GM21390 (cell line): ENCODE data around the gene FHIT.
"Not testable (repeated sequence)": the region's sequence is repeated elsewhere in the genome, so short reads cannot be mapped to it uniquely, and the experiment has no call there.

Experiments
- ATAC-seq: cut with Tn5 transposase; IDR thresholded peaks from one replicate; pipeline ENCODE4 v1.9.1; 2021; ENCODE audit not compliant: unreplicated experiment

The FHIT gene

GRCh38 chr3:60742606-60743145, 508.6 kb downstream of the FHIT start:
- ATAC-seq = no peak

DNA sequence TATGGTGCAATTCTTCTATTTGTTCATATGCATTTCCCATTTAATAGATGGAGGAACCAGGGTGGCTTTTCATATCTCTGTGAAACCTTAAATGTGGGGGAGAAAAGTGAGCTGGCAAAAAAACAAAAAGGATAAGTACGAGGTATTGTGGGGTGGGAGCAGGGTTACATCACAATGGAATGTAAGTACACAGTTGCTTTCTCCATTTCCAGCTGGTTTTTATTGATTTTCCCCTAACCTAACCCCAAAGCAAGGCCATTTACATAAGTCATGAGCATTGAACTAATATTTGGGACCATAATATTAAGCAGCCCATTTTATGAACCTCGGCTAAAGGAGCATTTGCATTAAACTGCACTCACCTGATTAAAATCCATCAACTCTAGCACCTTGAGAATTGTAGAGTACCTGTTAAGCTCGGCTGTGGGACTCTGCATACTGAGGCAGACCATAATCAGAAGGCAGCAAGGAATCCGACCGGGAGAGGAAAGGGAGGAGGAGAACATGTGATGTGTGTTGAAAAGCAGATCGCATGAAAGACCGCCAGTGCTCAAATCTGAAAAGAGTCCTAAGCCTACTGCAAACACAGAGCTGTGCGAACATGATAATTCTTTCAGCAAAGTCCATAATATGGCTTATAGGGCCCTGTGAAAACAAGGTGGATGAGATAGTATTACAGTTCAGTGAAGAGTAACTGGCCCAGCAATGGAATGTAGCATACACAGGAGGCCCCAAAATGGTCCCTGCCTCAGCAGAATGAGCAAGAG, 513.4 kb downstream of the FHIT start:
- no peak for ATAC-seq

- ATAC-seq = no peak
Observed at GRCh38 chr3:60730371-60730770, 520.9 kb downstream of the FHIT start.

- ATAC-seq = no peak
Observed at GRCh38 chr3:60729056-60729455, 522.2 kb downstream of the FHIT start.

DNA sequence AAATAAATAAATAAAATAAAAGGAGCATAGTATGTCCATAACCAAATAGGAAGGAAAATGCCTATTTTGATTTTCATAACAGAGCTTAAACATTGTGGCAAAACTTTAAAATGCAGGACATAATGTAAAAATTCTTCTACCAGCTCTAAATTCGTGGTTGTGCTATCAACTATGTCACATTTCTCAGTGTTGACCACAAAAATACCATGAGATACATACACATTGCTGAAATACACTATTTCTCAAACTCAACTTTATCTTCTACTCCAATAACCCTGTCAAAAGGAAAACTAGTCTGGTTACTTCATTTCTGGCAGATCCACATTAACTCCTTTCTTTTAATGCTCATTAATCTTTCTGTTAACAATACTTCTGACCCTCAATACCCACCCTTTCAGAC, 523.2 kb downstream of the FHIT start:
- no peak for ATAC-seq

- ATAC-seq = no peak
Observed at GRCh38 chr3:60720736-60721135, 530.5 kb downstream of the FHIT start.

- no peak for ATAC-seq
Observed at GRCh38 chr3:60716573-60716972, 534.7 kb downstream of the FHIT start.

DNA sequence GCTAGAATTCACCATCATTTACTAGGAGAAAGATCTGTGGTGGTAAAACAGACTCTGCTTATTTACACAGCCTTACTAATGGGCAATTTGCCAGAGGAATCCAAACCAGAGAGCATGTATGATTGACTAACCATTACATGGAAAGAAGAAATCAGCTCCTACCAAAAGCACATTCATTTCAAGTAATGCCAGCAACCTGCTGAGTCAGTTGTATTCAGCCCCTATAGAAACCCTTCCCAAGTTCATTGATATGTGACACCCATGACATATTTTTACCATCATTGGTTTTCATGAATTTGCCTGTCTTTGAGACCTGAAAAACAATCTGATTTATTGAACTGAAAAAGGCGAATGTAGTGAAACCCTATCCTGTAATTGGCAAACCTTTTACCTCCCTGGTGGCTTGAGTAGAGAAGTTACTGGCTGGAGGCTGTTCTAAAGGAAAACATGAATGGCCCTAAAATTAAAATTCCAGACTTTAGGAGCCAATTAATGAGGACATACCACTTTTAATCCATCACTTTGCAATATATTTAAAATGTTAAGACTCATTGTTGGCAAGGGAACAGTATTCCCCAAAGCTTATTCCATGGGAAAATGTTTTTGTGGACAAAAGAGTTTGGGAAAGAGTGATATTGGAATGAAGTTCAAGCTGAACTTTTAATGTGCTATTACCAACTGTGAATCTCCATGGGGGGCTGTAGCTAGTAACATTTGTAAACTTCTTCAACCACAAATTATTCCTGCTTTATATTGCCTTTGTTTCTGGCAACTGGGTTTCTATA, 542.9 kb downstream of the FHIT start:
- ATAC-seq = no peak

GRCh38 chr3:60707452-60708020, 543.7 kb downstream of the FHIT start:
- no peak for ATAC-seq

DNA sequence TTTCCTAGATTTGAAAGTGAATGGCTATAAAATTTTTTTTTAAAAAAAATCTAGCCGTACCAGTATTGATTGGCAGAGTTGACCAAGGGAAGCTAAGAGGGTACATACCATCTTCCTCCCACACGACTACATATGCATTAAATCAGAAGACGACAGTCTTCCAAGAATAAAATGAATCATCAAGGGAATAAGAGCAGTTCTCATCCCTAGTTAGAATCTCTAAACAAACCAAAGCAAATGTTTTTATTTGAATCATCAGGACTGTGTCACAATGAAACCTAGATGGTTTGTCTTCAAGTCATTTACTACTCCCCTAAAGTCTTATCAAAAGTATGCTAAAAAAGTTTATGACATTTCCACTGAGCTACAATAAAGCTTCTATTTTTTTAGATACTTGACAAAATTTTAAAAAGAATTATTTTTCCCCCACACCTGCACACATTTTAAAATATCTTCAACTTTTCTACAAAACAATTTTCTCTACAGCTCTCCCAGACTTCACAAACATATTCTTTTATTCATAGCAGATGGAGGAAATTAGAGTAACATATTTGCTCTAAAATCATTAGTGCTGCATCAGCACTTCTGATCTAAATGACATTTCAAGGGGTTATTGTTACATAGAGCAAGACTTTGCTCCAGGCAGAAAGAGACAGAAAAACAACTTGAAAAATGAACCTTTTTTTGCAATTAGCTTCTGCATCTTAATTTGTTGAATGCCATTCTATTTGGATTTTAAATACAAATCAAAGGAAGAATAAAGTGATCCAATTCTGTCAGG, 547.1 kb downstream of the FHIT start:
- ATAC-seq = no peak

DNA sequence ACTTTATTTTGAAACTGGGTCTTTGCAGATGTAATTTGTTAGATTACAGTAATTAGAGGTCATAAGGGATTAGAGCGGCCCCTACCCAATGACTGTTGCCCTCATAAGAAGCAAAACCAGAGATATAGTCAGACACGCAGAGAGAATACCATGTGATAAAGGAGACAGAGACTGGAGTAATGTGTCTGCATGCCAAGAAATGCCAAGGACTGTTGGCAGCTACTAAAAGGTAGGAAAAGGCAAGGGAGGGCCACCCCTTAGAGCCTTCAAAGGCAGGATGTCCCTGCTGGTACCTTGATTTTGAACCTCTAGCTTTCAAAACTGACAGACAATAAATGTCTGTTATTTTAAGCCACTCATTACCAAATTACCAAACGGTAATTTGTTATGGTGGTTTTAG, 548.2 kb downstream of the FHIT start:
- no peak for ATAC-seq

DNA sequence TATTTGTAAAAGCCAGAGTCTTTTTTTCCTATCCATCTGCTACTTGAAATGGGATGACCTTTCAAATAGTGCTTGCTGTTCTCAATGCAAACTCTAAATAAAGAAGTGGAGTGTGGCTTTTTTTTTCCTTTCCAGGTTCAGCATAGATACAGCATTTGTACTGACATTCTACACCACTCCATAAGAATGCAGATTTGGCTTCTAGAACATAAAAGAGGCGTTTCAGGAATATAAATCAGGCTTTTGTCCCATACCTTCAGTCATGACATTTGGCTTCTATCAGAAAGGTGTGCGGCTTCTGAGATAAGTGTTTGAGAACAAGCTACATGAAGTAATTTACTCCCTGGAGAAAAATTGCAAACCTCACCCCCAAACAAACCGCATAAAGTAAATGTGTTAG, 553.1 kb downstream of the FHIT start:
- ATAC-seq = no peak

GRCh38 chr3:60697132-60697531, 554.1 kb downstream of the FHIT start:
- no peak for ATAC-seq

DNA sequence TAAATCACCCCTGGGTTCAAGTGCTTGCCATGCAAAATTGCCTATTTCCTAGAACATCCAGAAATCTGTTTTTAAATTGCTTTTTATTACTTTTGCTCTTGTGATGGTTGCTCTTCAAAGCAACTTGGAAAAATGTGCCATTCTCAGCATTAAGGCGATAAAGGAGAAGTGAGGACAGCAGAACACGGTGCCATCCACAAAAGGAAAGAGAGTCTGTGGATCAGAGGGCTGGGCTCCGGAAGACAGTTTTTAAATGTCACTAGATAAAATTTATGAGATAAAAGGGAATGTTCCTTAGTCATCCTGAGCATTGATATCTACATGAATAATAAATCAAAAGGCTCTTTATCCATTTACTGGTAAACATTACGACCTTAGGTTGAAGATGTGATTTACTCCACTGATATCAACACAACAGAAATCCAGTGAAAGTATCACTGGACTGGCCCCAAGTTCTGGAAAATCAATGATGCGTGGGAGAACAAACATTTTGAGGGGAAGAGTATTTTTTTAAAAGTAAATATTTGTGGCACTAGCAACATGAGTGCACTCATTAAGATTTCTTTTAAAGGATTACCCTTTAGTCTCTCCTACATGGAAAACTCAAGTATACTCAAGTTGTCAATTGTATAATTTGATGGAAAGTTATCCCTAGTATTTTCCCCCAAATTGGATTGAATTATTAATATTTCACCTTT, 554.7 kb downstream of the FHIT start:
- ATAC-seq = no peak

DNA sequence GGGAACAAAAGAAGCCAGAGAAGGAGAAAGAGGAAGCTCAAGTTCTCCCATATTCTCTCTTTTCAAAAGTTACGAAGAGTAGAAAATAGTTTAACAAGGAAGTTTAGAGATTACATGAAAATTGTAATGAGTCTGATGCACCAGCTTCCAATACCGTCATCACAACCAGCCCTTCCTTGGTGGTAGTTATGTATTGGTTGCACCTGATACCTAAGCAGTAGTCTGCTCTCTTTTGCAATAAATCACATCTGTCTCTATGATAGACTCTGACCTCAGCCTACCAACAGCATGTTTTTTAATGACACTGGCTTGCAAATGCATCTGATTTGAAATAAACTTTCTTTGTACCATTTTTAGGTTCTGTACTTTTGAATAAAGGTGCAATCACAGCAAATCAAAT, 575.8 kb downstream of the FHIT start:
- ATAC-seq = no peak

DNA sequence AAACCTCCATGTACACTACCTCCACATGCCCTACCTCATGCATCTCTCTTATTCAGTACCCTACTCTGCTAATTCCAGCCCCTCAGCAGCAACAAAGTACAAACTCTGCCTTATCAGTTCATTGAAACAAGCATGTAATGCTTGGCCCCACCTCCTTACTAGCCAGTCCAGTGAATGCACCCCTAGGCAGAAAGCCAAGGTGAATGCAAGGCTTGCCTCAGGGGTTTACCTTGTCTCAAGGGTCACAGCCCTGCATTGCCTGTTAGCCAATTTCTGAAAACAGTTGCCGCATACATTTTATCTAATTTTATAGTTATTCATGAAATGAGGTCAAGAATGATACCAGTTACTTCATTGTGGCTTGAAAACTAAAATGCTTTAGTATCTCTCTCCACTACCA, 576.4 kb downstream of the FHIT start:
- no peak for ATAC-seq

DNA sequence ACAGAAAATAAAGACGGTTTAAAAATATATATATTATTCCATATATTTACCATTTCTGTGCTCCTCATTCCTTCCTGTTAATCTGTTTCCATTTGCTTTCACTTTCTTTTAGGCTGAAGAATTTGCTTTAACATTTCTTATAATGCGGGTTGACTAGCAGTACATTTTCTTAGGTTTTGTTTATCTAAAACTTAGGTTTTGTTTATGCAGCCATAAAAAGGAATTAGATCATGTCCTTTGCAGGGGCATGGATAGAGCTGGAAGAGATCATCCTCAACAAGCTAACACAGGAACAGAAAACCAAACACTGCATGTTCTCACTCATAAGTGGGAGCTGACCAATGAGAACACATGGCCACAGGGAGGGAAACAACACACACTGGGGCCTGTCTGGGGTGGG, 578.1 kb downstream of the FHIT start:
- no peak for ATAC-seq

DNA sequence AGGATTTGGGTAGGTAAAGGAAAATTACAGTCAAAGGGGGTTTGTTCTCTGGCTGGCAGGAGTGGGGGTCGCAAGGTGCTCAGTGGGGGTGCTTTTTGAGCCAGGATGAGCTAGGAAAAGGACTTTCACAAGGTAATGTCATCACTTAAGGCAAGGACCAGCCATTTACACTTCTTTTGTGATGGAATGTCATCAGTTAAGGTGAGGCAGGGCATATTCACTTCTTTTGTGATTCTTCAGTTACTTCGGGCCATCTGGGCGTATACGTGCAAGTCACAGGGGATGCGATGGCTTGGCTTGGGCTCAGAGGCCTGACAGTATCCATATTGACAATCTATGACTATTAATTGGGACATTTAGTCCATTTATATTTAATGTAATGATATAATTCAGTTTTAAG, 578.9 kb downstream of the FHIT start:
- ATAC-seq = not testable (repeated sequence)

- no peak for ATAC-seq
Observed at GRCh38 chr3:60669636-60670035, 581.6 kb downstream of the FHIT start.

- ATAC-seq = no peak
Observed at GRCh38 chr3:60660026-60660425, 591.2 kb downstream of the FHIT start.

DNA sequence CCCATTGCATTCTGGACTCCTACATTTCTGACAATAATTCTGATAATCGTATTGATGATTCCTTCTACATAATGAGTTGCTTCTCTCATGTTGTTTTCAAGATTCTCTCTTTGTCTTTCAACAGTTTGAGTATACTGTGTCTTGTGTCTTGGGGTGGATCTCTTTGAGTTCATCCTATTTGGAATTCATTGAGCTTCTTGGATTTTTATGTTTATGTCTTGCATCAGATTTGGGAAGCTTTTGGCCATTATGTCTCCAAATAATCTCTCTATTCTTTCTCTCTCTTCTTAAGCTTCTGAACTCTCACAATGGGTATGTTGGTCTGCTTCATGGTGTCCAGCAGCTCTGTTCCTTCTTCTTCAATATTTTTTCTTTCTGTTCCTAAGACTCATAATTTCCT, 592.2 kb downstream of the FHIT start:
- no peak for ATAC-seq
